Activated CD4-positive, alpha-beta memory T cell treated with anti-CD3 and anti-CD28 coated beads for 36 hours (primary cell): ENCODE measurements around the gene ATG2A. TPM values are rescaled to one million over a fixed set of nuclear protein-coding genes. Genes with fewer than 3 reads are reported as not detected.
A peak's percentile ranks its signal among the peaks of the same experiment; 100 is the strongest.

Source experiments
- CTCF ChIA-PET: fragments of 350-600 bp; sonication (Branson Sonifier 250); formaldehyde crosslinking; loops from one replicate; lab custom pipeline; 2021; ENCODE audit warnings: antibody characterized with exemption, inconsistent platforms; lab: Charles Lee
- POLR2A ChIA-PET: fragments of 350-600 bp; sonication (Branson Sonifier 250); formaldehyde crosslinking; loops from one replicate; lab custom pipeline; 2021; ENCODE audit warnings: antibody characterized with exemption; lab: Charles Lee
- DNase-seq: peaks from one replicate; pipeline ENCODE4 v3.0.0-alpha.2; 2020
- H3K27ac Mint-ChIP-seq: one replicate; pipeline ENCODE4 v1.8.0; 2021; ENCODE audit warnings: mixed read lengths
- H3K27me3 Mint-ChIP-seq: one replicate; pipeline ENCODE4 v1.8.0; 2021; ENCODE audit warnings: mixed read lengths
- H3K36me3 Mint-ChIP-seq: one replicate; pipeline ENCODE4 v1.8.0; 2021; ENCODE audit warnings: mixed read lengths
- H3K4me1 Mint-ChIP-seq: one replicate; pipeline ENCODE4 v1.8.0; 2021; ENCODE audit warnings: low read depth, mixed read lengths
- H3K4me3 Mint-ChIP-seq: one replicate; pipeline ENCODE4 v1.8.0; 2021; ENCODE audit warnings: mild to moderate bottlenecking, mixed read lengths
- H3K9me3 Mint-ChIP-seq: one replicate; pipeline ENCODE4 v1.8.0; 2021; ENCODE audit warnings: mixed read lengths
- intact Hi-C: fragments of 100-400 bp; cut with micrococcal nuclease; formaldehyde crosslinking; loops from one replicate; pipeline ENCODE4 v1.15.1; 2023
- total RNA-seq, 2 experiments: library from RNA; stranded (reverse); gene quantifications; one replicate each; pipeline ENCODE4 v1.2.3, GENCODE V29; 2021

Gene ATG2A
- total RNA-seq, 2 experiments from 2014 or later: 20.2 to 20.5 TPM

- Mint-ChIP-seq H3K9me3 (no peaks in the 10 kb centered on the region), H3K4me3 (peak overlapping the region; percentile 72), H3K27ac (peak overlapping the region; percentile 96), H3K4me1 (peaks cover 92% of the 10 kb centered on the region), H3K27me3 (no peaks in the 10 kb centered on the region), H3K36me3 (peaks cover 51% of the 10 kb centered on the region)
- ChIA-PET POLR2A (interaction anchor here (1.0 to 20.4 kb wide), 13 partner anchors 9 to 563 kb away, joined by 3 to 460 read pairs (median 5); partner anchors contain the start of genes ARL2, DPF2, EHD1 and FAU), CTCF (interaction anchor here (0.6 to 29.1 kb wide), 6 partner anchors 7 to 262 kb away, joined by 3 to 1198 read pairs (median 23); partner anchors contain the start of genes ARL2, CDC42BPG, EHD1 and FAU)
- intact Hi-C loops: loop anchor here (1.0 to 2.0 kb wide), 3 partner anchors 10 to 257 kb away; partner anchors contain the start of genes EHD1 and ZNHIT2
- DNase-seq: peak; percentile 86
Measured at GRCh38 chr11:64859542-64860414, 57.2 kb downstream of the ATG2A start.

DNA sequence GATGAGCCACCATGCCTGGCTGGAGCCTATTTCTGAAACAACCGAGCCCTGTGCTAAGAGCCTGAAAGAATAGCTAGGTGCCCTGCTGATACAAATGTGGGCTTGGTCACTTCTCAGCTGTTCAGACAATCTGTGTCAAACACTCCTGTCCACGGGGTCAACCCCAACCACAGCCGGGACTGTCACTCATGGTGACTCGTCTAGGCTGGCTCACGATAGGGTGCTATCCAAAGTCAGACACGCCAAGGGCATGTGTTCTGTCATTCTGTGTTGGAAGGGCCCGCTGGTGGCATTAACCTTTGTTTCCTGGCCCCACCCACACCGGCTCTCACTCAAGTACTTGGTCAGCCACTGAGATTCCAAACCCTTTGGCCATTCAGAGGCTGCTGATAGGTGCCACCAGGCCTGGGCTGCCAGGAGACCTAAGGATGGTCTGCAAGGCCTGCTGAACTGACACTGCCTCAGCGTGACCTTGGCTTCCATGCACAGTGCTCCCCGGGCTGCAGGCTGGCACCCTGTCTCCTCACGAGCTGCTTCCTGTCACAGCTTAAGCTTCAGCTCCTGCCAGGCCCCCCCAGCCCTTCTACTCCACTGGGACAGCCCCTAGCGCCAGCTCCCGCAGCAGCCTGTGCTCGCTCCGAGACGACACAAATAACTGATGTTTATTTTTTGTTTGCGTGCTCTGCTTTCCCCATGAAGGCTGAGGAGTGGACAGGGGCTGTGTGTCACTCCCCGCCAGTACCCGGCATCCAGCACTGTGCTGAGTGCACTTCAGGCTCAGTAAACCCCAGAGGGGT, 58.3 kb downstream of the ATG2A start:
- Mint-ChIP-seq H3K36me3 (peaks cover 61% of the 10 kb centered on the region), H3K27me3 (no peaks in the 10 kb centered on the region), H3K9me3 (no peaks in the 10 kb centered on the region), H3K4me1 (peaks cover 92% of the 10 kb centered on the region), H3K4me3 (peak overlapping the region; percentile 72), H3K27ac (peak overlapping the region; percentile 96)
- DNase-seq: peak; percentile 83
- CTCF ChIA-PET: interaction anchor here (1.0 to 29.1 kb wide), 5 partner anchors 9 to 155 kb away, joined by 3 to 1198 read pairs (median 43); partner anchors contain the start of genes ARL2, CDC42BPG and EHD1
- POLR2A ChIA-PET: interaction anchor here (1.0 to 20.4 kb wide), 11 partner anchors 8 to 564 kb away, joined by 4 to 460 read pairs (median 5); partner anchors contain the start of genes ARL2, DPF2, EHD1 and NEAT1
- intact Hi-C loops: loop anchor here (1.0 to 2.0 kb wide), 3 partner anchors 11 to 258 kb away; partner anchors contain the start of genes EHD1 and ZNHIT2

DNA sequence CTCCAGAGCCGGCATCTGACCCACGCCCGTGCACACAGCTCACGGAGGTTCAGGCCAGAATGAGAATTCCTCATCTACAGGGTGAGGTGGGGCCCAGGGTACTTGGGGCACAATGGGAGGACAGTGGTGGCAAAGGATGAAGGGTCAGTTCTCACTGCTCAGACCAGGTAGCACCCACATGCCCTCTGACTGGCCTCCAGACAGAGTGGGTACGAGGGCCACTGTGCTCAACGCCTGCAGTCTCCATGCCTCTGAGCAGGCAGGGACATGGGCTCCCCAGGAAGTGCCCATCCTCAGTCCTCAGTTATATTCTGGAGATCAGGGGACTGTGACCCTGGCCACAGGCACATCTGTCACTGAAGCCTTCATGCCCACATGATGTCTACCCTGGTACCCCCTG, 59.5 kb downstream of the ATG2A start:
- no peaks in the 10 kb centered on the region for H3K9me3 Mint-ChIP-seq
- DNase-seq: no peak
- H3K36me3 Mint-ChIP-seq: peaks cover 68% of the 10 kb centered on the region
- no peak overlapping the region for H3K4me3 Mint-ChIP-seq
- peak overlapping the region; percentile 69 for H3K27ac Mint-ChIP-seq
- CTCF ChIA-PET: interaction anchor here (3.0 to 29.1 kb wide), 4 partner anchors 5 to 29 kb away, joined by 43 to 1198 read pairs (median 328); partner anchors contain the start of genes CDC42BPG and EHD1
- POLR2A ChIA-PET: interaction anchor here (1.5 to 20.4 kb wide), 5 partner anchors 7 to 30 kb away, joined by 9 to 460 read pairs (median 51); partner anchors contain the start of gene EHD1
- peaks cover 92% of the 10 kb centered on the region for H3K4me1 Mint-ChIP-seq
- no peaks in the 10 kb centered on the region for H3K27me3 Mint-ChIP-seq
- intact Hi-C loops: no loop called here

- peak; percentile 91 for DNase-seq
- no peaks in the 10 kb centered on the region for H3K9me3 Mint-ChIP-seq
- no peaks in the 10 kb centered on the region for H3K27me3 Mint-ChIP-seq
- intact Hi-C loops: loop anchor here (1.0 kb wide), 1 partner anchor 9 kb away; no protein-coding TSS in a partner anchor
- ChIA-PET POLR2A (interaction anchor here (1.5 to 20.4 kb wide), 4 partner anchors 8 to 31 kb away, joined by 9 to 460 read pairs (median 39); partner anchors contain the start of gene EHD1), CTCF (interaction anchor here (14.8 to 29.1 kb wide), 3 partner anchors 6 to 30 kb away, joined by 328 to 1198 read pairs (median 328); partner anchors contain the start of genes CDC42BPG and EHD1)
- peak overlapping the region; percentile 52 for H3K4me3 Mint-ChIP-seq
- peak overlapping the region; percentile 79 for H3K27ac Mint-ChIP-seq
- peaks cover 94% of the 10 kb centered on the region for H3K4me1 Mint-ChIP-seq
- H3K36me3 Mint-ChIP-seq: peaks cover 65% of the 10 kb centered on the region
Measured at GRCh38 chr11:64856382-64857227, 60.4 kb downstream of the ATG2A start.

GRCh38 chr11:64855596-64856304, 61.3 kb downstream of the ATG2A start:
- intact Hi-C loops: loop anchor here (1.0 kb wide), 1 partner anchor 10 kb away; no protein-coding TSS in a partner anchor
- H3K36me3 Mint-ChIP-seq: peaks cover 63% of the 10 kb centered on the region
- POLR2A ChIA-PET: interaction anchor here (1.5 to 20.4 kb wide), 5 partner anchors 9 to 32 kb away, joined by 9 to 460 read pairs (median 31); partner anchors contain the start of gene EHD1

GRCh38 chr11:64854534-64855502, 62.2 kb downstream of the ATG2A start:
- intact Hi-C loops: loop anchor here (5.0 kb wide), 1 partner anchor 477 kb away; the partner anchor contains the start of gene DPF2
- Mint-ChIP-seq H3K27ac (peak overlapping the region; percentile 79), H3K36me3 (peaks cover 58% of the 10 kb centered on the region), H3K4me1 (peaks cover 88% of the 10 kb centered on the region), H3K27me3 (no peaks in the 10 kb centered on the region), H3K4me3 (peak overlapping the region; percentile 45), H3K9me3 (no peaks in the 10 kb centered on the region)
- ChIA-PET POLR2A (interaction anchor here (6.3 to 20.4 kb wide), 3 partner anchors 10 to 24 kb away, joined by 31 to 460 read pairs (median 67); partner anchors contain the start of gene EHD1), CTCF (interaction anchor here (14.8 to 29.1 kb wide), 3 partner anchors 5 to 32 kb away, joined by 328 to 1198 read pairs (median 328); partner anchors contain the start of genes CDC42BPG and EHD1)
- peak; percentile 75 for DNase-seq

More at GRCh38 chr11:64855596-64856304, 61.3 kb downstream of the ATG2A start:
- CTCF ChIA-PET: interaction anchor here (0.7 to 29.1 kb wide), 4 partner anchors 6 to 185 kb away, joined by 3 to 1198 read pairs (median 328); partner anchors contain the start of genes CDC42BPG, EHD1 and SAC3D1
- peaks cover 95% of the 10 kb centered on the region for H3K4me1 Mint-ChIP-seq
- no peaks in the 10 kb centered on the region for H3K27me3 Mint-ChIP-seq
- DNase-seq: no peak
- peak overlapping the region; percentile 45 for H3K4me3 Mint-ChIP-seq
- H3K9me3 Mint-ChIP-seq: no peaks in the 10 kb centered on the region
- peak overlapping the region; percentile 79 for H3K27ac Mint-ChIP-seq

DNA sequence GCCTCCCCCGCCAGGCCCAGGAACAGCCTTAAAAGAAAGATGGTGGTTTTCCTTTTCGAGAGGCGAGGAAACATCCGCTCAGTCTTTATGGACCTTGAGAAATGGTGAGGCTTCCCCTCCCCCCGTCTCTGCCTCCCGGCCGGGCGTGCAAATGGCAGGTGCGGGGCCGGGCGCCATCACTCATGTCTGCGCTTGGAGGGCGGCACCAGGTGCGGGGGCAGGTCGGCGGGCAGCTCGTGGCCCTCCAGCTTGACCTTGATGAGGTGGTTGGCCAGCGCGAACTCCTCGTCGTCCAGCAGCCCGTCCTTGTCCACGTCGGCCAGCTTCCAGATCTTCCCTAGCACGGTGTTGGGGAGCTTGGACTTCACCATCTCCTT, 62.9 kb downstream of the ATG2A start:
- CTCF ChIA-PET: interaction anchor here (14.8 to 29.1 kb wide), 3 partner anchors 4 to 32 kb away, joined by 328 to 1198 read pairs (median 328); partner anchors contain the start of genes CDC42BPG and EHD1
- Mint-ChIP-seq H3K27ac (peak overlapping the region; percentile 79), H3K27me3 (no peaks in the 10 kb centered on the region), H3K9me3 (no peaks in the 10 kb centered on the region), H3K4me3 (no peak overlapping the region), H3K36me3 (peaks cover 51% of the 10 kb centered on the region), H3K4me1 (peaks cover 88% of the 10 kb centered on the region)
- no peak for DNase-seq
- intact Hi-C loops: loop anchor here (5.0 kb wide), 1 partner anchor 478 kb away; the partner anchor contains the start of gene DPF2
- POLR2A ChIA-PET: interaction anchor here (6.3 to 20.4 kb wide), 3 partner anchors 11 to 25 kb away, joined by 31 to 460 read pairs (median 67); partner anchors contain the start of gene EHD1

DNA sequence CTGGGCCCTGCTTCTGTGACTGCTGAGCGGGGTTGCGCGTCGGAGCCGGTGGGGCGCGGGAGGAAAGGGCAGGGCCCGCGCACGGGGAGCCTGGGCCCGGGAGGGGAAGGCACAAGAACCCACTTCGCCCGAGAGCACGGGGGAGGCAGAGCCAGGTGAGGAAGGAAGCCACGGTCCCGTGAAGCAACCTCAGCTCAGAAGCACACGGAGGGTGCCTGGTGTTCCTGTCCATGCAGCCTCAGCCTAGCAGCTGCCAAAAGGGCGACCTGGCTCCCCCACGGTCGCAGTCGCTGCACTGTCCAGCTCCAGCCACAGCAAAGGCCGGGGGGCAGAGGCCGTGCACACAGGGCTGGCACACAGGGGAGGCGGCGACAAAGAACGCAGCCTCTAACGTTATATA, 63.3 kb downstream of the ATG2A start:
- CTCF ChIA-PET: interaction anchor here (1.1 to 29.1 kb wide), 4 partner anchors 4 to 160 kb away, joined by 4 to 1198 read pairs (median 328); partner anchors contain the start of genes ARL2, CDC42BPG and EHD1
- Mint-ChIP-seq H3K4me1 (peaks cover 88% of the 10 kb centered on the region), H3K9me3 (no peaks in the 10 kb centered on the region), H3K27ac (peak overlapping the region; percentile 69), H3K27me3 (no peaks in the 10 kb centered on the region), H3K36me3 (peaks cover 47% of the 10 kb centered on the region), H3K4me3 (no peak overlapping the region)
- intact Hi-C loops: loop anchor here (5.0 kb wide), 1 partner anchor 479 kb away; the partner anchor contains the start of gene DPF2
- no peak for DNase-seq
- POLR2A ChIA-PET: interaction anchor here (6.3 to 20.4 kb wide), 3 partner anchors 11 to 25 kb away, joined by 31 to 460 read pairs (median 67); partner anchors contain the start of gene EHD1
